Nephron (organoid): ENCODE measurements around the gene CCNY.
A peak's percentile ranks its signal among the peaks of the same experiment; 100 is the strongest.

Experiments
- H3K27ac Mint-ChIP-seq, 3 experiments: 2 replicates each; pipeline ENCODE4 v1.8.0; 2020; ENCODE audit warnings: mixed read lengths in 3 of 3, mild to moderate bottlenecking in 2 of 3, moderate library complexity in 1 of 3
- H3K27me3 Mint-ChIP-seq: 2 replicates; pipeline ENCODE4 v1.8.0; 2021; ENCODE audit warnings: low read depth, mild to moderate bottlenecking, moderate library complexity, mixed read lengths
- H3K36me3 Mint-ChIP-seq: 2 replicates; pipeline ENCODE4 v1.8.0; 2020; ENCODE audit warnings: low read depth, mixed read lengths
- H3K4me1 Mint-ChIP-seq: 2 replicates; pipeline ENCODE4 v1.8.0; 2020; ENCODE audit warnings: mixed read lengths
- H3K4me3 Mint-ChIP-seq, 3 experiments: 2 replicates each; pipeline ENCODE4 v1.8.0; 2020; ENCODE audit warnings: mild to moderate bottlenecking in 3 of 3, mixed read lengths in 3 of 3, moderate library complexity in 2 of 3
- H3K9me3 Mint-ChIP-seq: 2 replicates; pipeline ENCODE4 v1.8.0; 2020; ENCODE audit warnings: mixed read lengths
- TF ChIP-seq, protein P1 (sequence below), 3 experiments: fragments of 200-600 bp; sonication (generic); IDR thresholded peaks; one replicate each; pipeline ENCODE4 v1.5.0; 2021; ENCODE audit warnings: antibody characterized with exemption in 3 of 3; ENCODE audit not compliant: unreplicated experiment in 3 of 3

CCNY gene

DNA sequence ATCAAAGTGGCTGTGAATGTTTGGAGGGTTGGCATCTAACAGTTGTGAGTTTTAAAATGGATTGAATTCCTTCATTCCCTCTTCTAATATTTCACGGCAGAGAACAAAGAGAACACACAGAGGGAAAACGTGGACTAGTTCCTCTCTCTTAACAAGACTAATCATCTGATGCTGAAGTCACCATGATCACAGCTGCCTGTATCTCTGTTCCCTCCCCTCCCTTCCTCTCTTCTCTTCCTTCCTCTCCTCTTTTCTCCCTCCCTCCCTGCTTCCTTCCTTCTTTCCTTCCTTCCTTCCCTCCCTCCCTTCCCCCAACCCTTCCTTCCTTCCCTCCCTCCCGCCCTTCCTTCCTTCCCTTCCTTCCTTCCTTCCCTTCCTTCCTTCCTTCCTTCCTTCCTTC lies 258.8 kb downstream of the CCNY start:
- TF ChIP-seq, protein P1, sequence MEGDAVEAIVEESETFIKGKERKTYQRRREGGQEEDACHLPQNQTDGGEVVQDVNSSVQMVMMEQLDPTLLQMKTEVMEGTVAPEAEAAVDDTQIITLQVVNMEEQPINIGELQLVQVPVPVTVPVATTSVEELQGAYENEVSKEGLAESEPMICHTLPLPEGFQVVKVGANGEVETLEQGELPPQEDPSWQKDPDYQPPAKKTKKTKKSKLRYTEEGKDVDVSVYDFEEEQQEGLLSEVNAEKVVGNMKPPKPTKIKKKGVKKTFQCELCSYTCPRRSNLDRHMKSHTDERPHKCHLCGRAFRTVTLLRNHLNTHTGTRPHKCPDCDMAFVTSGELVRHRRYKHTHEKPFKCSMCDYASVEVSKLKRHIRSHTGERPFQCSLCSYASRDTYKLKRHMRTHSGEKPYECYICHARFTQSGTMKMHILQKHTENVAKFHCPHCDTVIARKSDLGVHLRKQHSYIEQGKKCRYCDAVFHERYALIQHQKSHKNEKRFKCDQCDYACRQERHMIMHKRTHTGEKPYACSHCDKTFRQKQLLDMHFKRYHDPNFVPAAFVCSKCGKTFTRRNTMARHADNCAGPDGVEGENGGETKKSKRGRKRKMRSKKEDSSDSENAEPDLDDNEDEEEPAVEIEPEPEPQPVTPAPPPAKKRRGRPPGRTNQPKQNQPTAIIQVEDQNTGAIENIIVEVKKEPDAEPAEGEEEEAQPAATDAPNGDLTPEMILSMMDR (IDR thresholded peaks at IDR 0.05; ENCODE audit: unreplicated experiment in 3 of 3) = no peak
- Mint-ChIP-seq H3K9me3 (peaks cover 13% of the 10 kb centered on the region), H3K4me3 (peak overlapping the region in 1 of 3 experiments; percentile 0), H3K36me3 (no peaks in the 10 kb centered on the region), H3K4me1 (peaks cover 50% of the 10 kb centered on the region), H3K27me3 (peaks cover 4% of the 10 kb centered on the region), H3K27ac (peak overlapping the region; percentile 34 to 75 (median 72))

DNA sequence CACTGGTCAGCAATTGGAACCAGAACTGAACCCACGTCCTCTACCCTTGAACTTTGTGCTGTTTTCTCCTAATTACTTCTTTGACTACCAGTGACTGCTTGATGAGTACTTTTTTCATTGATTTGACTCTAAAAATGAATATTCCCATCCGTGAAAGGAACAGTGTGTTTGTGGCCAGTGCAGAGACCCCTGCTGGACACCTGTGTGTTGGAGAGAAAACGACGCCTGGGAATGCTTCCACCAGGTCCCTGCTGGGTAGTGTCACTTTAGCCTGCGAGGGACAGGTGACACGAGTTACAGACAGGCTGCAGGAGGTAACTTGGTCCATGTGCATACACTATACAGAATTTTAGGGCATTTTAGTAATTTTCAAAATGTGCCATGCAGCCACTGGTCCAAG lies 262.1 kb downstream of the CCNY start:
- H3K36me3 Mint-ChIP-seq = no peaks in the 10 kb centered on the region
- TF ChIP-seq, protein P1 (IDR thresholded peaks at IDR 0.05; ENCODE audit: unreplicated experiment in 3 of 3) = peak in 2 of 3 experiments; percentile 18 to 45
- H3K4me3 Mint-ChIP-seq = no peak overlapping the region
- peaks cover 11% of the 10 kb centered on the region for H3K9me3 Mint-ChIP-seq
- peaks cover 4% of the 10 kb centered on the region for H3K27me3 Mint-ChIP-seq
- peaks cover 38% of the 10 kb centered on the region for H3K4me1 Mint-ChIP-seq
- H3K27ac Mint-ChIP-seq = no peak overlapping the region

DNA sequence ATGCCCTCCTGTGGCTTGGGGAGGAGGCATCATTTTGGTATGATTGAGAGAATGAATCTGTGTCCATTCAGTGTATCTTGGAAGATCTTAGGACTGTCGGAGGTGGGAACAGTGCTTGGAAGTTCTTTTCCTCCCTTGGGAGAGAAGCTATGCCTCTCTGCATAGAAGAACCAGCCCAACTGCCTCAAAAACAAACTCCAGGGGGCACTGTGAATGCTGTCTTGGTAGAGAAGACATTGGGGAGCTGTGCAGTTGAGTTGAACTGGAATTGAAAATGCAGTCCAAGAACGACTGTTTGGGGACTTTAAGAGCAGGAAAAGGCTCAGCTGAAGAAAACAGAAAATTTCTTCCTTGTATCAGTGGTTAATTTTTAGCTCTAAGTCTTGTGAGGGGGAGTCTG lies 263.9 kb downstream of the CCNY start:
- Mint-ChIP-seq H3K36me3 (no peaks in the 10 kb centered on the region), H3K4me1 (peaks cover 36% of the 10 kb centered on the region), H3K27ac (no peak overlapping the region), H3K9me3 (peaks cover 9% of the 10 kb centered on the region), H3K4me3 (no peak overlapping the region), H3K27me3 (peaks cover 7% of the 10 kb centered on the region)
- TF ChIP-seq, protein P1 (IDR thresholded peaks at IDR 0.05; ENCODE audit: unreplicated experiment in 3 of 3) = no peak

DNA sequence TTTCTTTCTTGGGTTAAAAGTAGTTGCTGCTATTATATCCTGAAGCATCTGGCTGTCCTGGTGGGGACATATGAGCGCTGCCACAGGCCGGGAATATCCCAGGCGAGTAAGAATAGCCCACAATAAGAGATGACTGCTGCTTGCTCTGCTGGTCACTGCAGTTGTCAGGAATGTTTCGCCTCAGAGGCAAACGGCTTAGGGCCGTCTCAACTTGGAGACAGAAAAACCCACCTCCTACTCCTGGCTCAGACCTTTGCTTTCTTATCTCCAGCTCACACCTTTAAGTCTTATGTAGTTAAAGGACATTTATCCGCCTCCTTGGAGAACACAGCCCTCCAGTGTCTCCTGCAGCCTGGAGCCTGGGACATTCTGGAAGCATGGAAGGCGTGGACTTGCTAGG lies 268.9 kb downstream of the CCNY start, which contains the start of gene GJD4:
Gene GJD4, plus strand, starts transcription at position 151 of the 400 bp plus-strand sequence. Its CDS starts 227 bp downstream, at position 378.
- TF ChIP-seq, protein P1 (IDR thresholded peaks at IDR 0.05; ENCODE audit: unreplicated experiment in 3 of 3) = no peak
- H3K9me3 Mint-ChIP-seq = peaks cover 9% of the 10 kb centered on the region
- peak within 1 kb of the TSS in 1 of 3 experiments; percentile 15 for H3K27ac Mint-ChIP-seq
- H3K27me3 Mint-ChIP-seq = peaks cover 7% of the 10 kb centered on the region
- H3K4me3 Mint-ChIP-seq = peak within 1 kb of the TSS; percentile 13 to 90 (median 79)
- no peaks in the 10 kb centered on the region for H3K36me3 Mint-ChIP-seq
- peaks cover 20% of the 10 kb centered on the region for H3K4me1 Mint-ChIP-seq

DNA sequence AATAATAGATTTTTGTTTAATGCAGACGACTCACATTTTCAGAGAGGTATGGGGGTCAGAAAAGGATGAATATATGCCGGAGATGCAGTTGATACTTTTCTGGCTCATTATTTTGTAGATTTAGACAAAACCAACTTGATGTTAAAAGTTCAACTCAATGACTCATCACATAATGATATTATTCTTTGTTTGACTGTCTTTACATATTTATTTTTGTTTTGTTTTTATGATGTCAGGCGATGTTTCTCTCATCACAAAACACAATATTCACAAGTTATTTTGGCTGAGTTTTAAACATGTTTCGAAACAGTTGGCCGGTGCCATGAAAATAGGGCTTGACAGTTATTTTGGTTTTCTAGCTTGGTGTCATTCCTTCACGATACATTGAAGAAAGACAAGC lies 270.1 kb downstream of the CCNY start:
- no peak overlapping the region for H3K27ac Mint-ChIP-seq
- H3K27me3 Mint-ChIP-seq = peaks cover 7% of the 10 kb centered on the region
- H3K9me3 Mint-ChIP-seq = peaks cover 5% of the 10 kb centered on the region
- TF ChIP-seq, protein P1 (IDR thresholded peaks at IDR 0.05; ENCODE audit: unreplicated experiment in 3 of 3) = no peak
- H3K4me1 Mint-ChIP-seq = peaks cover 17% of the 10 kb centered on the region
- peak overlapping the region in 2 of 3 experiments; percentile 47 to 90 for H3K4me3 Mint-ChIP-seq
- no peaks in the 10 kb centered on the region for H3K36me3 Mint-ChIP-seq
